ENCODE results near the gene CFAP57. TPM values are rescaled to one million over a fixed set of nuclear protein-coding genes. Genes with fewer than 3 reads are reported as not detected.
A peak's percentile ranks its signal among the peaks of the same experiment; 100 is the strongest.
"Not testable (repeated sequence)": the region's sequence is repeated elsewhere in the genome, so short reads cannot be mapped to it uniquely, and the experiment has no call there.

The CFAP57 gene
- 1.1 and 1.2 TPM in 2 replicates for total RNA-seq (2014; rRNA removed; shearing (Covaris generic))

DNA sequence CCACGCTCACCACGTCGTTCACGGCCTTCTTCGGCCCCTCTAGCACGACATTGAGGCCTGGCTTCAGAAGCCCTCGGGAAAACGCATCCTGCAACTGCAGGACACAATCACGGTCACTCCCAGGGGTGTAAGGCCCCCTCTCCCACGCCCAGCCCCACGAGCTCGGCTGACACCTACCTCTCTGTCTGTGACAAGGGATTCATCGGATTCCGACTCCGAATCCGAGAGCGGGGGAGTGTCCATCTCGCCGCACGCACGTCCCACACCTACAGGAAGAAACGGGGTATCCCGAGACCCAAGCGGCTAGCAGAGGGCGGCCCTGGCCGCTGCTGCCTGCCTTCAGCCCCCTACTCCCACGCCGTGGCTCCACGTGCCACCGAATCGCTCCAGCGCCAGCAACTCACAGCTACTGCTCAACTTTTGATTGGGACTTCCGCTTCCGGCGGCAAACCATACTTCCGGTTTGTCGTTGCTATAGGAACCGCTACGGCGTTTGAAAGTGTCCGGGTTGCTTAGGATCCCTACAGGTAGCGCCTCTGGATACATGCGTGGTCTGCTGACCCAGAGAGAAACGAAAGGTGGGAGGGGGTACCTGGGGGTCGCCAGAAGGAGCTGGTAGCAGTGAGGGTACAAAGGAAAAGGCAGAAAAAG, at the start of gene CFAP57, which contains the start of gene EBNA1BP2:
Gene CFAP57 (plus strand): TSS at position 455 of the 651 bp plus-strand sequence. CDS start 424 bp downstream, outside the sequence.
Gene EBNA1BP2 (minus strand): TSS at position 415 of the 651 bp plus-strand sequence. CDS start 172 bp downstream, at position 243.
- peak; percentile 94 for DNase-seq (ENCODE audit: low spot score)

DNA sequence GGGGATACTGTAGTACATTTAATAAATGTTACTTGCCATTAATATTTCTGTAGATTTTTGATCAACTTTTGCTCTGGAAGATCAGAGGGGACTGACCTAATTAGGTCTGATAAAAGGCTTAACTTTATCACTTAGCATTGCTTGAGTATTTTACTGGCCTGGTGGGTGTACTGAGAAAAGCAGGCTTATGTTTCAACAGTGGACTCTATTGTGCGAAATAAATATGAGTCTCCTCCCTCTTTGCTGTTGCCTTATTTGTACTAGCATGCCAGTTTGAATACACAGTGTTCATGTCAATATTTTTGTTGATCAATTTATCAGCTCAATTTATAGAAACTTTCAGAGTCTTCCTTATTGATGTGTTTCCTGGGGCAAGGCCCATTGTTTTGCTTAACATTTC, 49.1 kb upstream of the CFAP57 start:
- DNase-seq (ENCODE audit: low spot score) = no peak

DNA sequence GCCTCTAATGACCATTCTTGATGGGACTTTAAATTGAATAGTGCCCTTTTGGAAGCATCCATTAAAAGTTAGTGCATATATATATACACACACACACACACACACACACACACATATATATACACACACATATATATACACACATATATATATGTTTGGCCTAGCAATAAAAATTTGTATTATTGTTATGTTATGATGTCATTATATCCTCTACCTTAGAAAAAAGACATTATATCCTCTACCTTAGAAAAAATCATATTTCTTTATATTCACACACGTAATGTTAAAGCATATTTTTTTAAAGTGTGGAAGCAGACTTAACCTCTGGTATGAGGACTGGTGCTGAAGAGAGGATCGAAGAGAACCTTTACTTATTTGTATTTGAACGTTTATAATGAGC, 43.3 kb upstream of the CFAP57 start:
- no peak for DNase-seq (ENCODE audit: low spot score)

DNA sequence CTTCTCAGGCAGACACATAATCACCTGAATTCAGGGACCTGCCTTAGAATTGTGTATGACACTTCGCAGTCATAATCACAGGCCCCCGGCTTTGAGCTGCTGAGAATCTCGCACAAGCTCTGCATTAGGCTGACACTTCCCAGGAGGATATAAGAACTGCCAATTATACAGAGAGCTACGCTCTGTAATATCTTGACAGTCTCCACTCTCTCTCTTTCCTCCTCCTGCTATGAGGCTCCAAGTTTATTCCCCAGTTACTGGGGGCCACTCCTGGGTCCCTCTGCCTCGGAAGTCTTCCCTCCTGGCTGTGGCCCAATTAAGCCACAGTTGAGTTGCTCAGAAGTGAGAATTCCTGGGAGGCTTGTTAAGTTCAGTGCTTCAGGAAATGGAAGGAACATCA, 42.7 kb upstream of the CFAP57 start:
- no peak for DNase-seq (ENCODE audit: low spot score)

DNA sequence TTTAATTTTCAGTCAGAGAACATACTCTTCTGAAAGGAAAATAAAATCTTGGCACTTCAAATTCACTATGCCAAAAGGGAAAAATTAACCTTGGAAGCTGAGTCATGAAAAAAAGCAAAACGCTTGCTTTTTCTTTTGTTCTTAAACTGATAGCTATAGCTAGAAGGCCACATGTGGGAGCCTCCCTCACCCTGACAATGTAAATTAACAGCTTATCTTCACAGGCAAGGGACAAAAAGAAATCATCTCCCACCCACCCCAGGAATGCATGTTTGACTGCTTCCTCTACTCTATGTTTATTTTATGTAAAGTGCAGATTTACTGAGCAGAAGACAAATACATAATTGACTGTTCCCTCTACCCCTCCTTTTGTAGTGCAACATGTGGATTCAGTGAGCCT, 38.1 kb upstream of the CFAP57 start:
- DNase-seq (ENCODE audit: low spot score) = no peak

DNA sequence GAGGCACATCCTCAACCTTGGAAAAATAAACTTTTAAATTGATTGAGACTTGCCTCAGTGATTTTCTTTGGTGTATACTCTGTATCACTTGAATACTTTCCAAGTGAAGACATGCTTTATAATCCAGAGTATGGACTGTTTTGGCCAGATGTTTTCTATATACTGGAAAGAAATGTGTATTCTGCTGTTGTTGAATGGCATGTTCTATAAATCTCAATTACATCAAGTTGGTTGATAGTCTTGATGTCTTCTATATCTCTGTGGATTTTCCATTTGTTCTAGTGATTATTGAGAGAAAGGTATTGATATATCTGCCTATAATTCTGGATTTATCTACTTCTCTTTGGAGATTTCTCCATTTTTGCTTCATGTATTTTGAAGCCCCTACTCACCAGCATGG, 37.5 kb upstream of the CFAP57 start:
- no peak for DNase-seq (ENCODE audit: low spot score)

DNA sequence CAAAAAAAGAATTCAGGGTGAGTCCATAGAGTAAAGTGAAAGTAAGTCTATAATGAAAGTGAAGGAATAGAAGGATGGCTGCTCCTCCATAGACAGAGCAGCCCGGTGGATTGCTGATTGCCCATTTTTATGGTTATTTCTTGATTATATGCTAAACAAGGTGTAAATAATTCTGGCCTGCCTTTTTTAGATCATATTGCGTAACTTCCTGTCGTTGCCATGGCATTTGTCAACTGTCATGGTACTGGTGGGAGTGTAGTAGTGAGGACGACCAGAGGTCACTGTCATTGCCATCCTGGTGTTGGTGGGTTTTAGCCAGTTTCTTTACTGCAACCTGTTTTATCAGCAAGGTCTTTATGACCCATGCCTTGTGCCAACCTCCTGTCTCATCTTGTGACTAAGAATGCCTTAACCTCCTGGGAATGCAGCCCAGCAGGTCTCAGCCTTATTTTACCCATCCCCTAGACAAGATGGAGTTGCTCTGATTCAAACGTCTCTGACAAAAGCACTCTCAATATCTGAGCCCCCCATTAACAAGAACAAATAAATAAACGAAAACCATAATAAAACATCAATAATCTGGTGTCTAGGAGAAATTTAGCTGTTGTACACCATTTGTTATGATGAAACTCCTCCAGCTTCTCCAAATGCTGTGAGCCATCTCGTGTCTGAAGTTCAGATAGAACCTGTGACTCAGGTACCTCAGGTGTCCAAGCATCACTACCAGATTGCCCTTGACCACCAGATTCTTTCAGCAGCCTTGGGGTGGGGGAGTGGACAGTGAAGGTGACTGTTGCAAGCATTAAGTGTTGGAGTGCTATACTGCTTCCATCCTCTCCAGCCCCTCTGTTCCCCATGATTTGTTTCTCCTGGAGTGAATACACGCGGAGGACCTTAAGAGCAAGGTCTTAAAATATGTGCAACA, 36.0 kb upstream of the CFAP57 start:
- no peak for DNase-seq (ENCODE audit: low spot score)

DNA sequence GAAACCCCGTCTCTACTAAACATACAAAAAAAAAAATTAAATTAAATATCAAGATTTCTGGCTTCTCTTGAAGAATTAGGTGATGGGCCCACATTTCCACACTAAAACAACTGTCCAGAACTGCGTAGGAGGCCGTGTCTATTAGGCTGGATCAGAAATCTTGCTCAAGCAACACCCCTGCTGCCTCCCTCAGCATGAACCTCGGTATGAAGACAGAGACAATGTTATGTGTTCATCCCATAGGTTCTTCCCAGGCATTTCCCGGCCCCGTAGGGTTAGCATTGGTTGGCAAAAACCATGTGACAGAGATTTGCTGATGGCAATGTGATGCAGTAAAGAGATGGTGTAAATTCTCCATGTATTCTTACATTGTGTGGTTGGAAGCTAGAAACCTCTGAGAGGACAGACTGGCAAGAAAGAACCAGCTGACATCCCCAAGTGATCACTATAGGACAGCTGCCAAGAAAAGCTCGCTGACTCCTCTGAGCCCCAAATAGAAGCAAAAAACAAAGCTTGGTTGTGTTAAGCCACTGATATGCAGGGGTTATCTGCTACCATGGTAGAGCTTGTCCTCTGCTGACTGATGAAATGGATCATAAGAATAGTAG, 34.6 kb upstream of the CFAP57 start:
- DNase-seq (ENCODE audit: low spot score) = no peak

DNA sequence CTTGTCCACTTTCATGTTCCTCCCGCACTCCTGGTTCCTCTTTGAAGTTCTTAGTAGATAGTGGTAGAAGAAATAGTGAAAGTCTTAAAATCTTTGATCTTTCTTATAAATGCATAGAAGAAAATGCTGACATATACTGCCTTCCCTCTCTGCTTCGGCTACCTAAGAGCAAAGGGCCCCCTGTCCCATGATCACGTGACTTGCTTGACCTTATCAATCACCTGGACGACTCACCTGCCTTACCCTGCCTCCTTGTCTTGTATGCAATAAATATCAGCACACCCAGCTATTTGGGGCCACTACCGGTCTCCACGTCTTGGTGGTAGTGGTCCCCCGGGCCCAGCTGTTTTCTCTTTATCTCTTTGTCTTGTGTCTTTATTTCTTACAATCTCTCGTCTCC, 32.8 kb upstream of the CFAP57 start:
- DNase-seq (ENCODE audit: low spot score) = not testable (repeated sequence)

DNA sequence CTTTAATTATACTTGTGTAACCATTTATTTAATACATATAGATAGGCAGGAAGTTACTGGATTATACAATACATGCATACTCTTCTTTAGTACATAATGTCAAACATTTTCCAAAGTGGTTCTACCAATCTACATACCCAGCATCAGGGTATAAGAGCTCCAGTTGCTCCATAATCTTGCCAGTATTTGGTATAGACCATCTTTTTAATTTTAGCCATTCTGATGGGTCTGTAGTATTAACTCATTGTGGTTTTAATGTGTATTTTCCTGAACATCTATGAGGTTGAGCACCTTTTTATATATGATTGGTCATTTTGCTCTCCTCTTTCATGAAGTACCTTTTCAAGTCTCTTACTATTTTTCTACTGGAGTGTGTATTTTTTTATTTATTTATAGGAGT, 32.1 kb upstream of the CFAP57 start:
- no peak for DNase-seq (ENCODE audit: low spot score)

DNA sequence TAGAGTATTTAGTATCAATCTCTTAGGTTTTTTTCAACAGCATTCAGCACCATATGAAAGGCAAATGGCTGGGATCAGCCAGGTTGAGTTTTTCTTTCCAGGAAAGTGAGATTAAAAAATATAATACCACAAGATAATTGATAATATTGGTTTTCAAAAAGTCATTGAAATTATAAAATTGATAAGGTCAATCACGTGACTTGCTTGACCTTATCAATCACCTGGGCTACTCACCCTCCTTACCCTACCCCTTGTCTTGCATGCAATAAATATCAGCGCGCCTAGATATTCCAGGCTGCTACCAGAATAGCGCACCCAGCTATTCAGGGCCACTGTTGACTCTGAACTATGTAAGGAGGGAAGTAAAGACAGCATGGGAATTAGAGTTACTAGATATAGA, 31.5 kb upstream of the CFAP57 start:
- DNase-seq (ENCODE audit: low spot score) = no peak

DNA sequence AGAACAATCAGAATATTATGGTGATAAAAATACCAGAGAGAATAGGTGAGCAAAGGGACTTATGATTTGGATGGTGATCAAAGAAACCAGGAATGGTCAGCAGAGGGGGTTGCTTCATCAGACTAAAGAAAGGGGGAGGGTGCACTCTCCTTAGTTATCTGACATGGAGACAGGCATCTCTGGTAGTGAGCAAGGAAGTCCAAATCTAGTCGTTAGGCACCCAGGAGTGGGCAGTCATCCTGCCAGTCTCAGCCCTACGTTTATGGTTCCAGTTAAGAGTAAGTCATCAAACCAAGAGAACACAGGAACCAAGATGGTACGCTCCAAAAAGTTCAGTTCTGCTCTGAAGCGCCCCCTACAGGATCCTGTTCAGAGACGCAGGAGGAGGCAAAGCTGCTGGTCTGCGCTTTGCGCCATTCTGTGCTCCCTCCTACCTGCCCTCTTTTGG, 28.7 kb upstream of the CFAP57 start:
- DNase-seq (ENCODE audit: low spot score) = peak; percentile 28

DNA sequence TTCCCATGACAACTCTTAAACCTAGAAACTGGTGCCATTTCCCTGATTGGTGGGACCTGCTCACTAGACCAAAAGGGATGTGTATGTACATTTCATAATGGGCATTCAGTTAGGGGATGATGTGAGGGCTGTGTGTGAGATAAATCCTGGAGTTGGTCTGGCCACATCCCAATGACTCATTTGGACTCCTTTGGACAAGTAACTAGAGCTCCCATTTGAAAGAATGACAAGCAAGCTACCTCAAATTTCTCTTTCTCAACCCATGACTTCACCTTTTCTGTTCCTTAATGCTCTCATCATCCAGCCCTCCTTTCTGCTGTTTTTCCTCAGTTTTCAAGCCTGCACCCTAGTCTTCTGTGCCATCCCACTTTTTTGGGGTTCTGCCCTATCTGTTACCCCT, 27.9 kb upstream of the CFAP57 start:
- peak; percentile 53 for DNase-seq (ENCODE audit: low spot score)

DNA sequence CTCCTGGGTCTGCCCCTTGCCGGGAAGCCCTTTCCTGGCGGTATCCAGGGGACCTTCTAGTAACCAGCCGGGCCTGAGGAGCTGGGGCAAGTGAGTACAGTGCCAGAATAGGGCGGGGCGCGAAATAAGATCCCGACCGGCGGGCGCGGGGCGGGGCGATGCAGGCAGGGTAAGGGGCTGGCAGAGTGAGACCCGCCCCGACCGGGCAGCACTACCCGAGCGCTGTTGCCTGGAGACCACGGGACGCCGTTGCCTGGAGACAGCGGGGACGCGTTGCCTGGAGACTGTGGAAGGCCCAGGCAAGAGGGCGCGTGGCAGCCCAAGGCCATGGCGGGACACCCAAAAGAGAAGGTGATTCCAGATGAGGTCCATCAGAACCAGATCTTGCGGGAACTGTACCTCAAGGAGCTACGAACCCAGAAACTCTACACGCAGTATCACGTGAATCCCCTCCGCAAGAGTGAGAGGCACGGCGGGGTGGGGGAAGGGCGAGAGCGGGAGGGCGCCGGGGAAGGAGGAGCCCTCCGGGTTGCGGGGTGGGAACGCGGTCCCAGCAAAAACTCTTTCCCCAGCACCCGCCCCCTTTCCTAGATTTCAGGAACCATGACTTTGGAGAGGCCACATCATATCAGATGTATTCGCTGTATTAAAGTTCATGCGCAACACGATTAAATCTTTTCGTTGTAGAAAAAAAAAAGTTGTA, 24.4 kb upstream of the CFAP57 start:
- DNase-seq (ENCODE audit: low spot score) = peak; percentile 80

DNA sequence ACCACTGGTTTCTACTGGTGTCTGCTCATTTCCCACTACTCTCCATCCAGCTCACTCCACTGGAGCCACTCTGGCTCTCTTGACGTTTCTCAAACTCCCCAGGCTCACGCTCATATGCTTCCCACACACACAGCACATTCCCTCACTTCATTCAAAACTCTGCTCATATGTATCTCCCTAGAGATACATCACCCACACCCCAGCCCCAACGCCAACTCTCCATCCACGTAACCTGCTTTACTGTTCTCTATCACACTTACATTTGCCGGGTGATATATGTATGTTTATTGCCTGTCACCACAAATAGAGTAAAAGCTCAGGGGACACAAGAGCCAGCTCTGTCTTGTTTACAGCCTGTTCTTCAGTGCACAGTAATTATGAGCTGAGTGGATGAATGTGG, 22.2 kb upstream of the CFAP57 start:
- DNase-seq (ENCODE audit: low spot score) = no peak

DNA sequence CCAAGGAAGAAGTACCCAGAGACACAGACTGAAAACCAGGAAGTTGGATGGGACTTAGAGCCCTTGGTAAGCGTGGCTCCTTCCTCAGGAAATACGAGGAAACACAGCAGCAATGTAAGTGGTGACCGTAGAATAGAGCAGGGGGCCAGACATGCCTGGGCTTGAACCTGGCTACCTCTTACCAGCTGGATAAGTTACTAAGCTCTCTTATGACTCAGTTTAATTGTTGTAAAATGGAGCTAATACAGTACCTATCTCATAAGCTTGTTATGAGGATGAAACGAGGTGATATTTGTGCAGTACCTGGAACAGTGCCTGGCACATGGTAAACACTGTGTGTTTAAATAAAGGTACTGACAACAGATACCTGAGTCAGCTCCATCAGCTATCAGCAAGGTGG, 19.3 kb upstream of the CFAP57 start:
- DNase-seq (ENCODE audit: low spot score) = no peak

DNA sequence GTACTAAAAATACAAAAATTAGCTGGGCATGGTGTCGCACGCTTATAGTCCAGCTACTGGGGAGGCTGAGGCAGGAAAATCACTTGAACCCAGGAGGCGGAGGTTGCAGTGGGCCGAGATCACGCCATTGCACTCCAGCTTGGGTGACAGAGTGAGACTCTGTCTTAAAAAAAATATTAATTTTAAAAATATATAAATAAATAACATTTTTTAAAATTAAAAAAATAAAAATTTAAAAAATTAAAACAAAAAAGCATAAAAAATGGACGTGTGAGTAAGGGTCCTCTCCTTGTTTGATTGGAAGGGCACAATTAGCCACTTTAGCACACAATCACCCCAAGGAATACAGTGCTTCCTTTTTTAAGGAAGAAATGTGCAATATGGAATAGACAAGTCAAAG, 18.7 kb upstream of the CFAP57 start:
- no peak for DNase-seq (ENCODE audit: low spot score)

DNA sequence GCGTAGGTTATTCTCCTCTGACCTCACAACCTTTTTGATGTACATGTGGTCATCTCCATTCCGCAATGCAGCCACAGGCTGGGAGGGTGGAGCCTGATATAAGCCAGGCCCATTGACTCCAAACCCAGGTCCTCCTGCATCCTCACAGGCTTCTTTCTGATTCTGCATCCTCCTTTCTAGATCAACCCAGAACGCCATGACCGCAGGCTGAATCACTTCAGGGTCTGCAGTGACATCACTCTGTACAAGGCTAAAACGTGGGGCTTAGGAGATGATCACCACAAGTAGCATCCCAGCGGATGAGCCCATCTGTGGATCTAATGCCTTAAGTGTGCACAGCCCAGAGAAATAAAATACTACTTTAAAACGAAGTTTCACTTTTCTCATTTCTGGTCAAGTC, 16.1 kb upstream of the CFAP57 start:
- DNase-seq (ENCODE audit: low spot score) = no peak

DNA sequence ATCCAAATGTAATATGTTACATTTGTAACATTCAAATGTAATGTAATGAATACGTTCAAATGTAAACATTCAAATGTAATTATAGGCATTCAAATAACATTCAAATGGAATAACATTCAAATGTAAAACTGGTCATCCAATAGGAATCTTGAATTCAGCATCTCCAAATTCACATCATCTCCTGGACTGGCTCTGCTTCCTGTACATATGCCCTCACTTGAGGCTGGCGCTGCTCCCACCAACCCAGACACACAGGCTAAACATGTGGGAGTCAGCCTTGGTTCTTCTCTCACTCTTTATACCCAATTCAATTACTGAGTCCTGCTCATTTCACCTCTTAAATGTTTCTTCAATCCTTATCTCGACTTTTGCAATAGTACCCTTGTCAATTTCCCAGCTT, 7.0 kb upstream of the CFAP57 start:
- DNase-seq (ENCODE audit: low spot score) = no peak

DNA sequence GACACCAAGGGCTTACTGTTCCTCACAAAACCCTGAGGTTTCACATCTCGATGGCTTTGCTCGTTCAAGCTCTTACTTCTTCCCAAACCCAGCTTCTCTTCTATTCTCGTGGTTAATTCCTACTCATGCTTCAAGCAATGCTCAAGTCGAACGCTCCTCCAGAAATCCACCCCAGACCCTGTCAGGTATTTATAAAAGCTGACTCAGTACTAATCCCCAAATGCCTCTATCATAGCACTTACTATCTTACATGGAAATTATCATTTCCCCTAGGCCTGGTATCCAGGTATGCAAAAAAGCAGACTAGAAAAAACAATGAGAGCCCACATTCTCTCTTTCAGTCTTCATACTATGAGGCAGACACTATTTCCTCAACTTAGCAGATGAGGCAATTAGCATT, 6.4 kb upstream of the CFAP57 start:
- DNase-seq (ENCODE audit: low spot score) = no peak

DNA sequence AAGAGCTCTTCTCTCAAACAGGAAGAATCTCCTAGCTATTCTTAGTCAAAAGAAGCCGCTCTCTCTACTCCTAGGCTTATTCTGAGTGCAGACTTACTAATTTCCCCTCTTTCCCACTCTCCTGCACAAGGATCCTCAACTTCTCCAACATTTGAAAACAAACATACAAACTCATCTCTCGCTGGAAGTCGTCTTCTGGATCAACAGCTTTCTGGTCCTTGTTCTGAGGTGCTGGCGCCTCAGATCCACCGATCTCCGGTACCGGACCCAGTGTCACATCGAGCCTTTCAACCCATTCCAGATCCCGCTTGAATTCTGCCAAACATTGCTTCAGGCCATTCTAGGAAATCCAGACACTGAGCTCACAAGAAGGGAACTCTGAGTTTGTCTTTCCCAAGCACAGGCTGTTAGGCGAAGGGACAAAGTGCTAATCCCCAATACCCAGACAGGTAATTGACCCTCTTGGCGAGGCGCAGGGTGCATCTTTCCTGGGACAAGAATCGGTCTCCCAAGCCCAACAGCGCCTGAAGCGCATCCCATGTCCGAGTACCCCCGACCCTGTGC, 736 bp upstream of the CFAP57 start:
- DNase-seq (ENCODE audit: low spot score) = no peak
